ENCODE measurements around the gene AK2.
"Not testable (repeated sequence)": the region's sequence is repeated elsewhere in the genome, so short reads cannot be mapped to it uniquely, and the experiment has no call there.

AK2 gene

DNA sequence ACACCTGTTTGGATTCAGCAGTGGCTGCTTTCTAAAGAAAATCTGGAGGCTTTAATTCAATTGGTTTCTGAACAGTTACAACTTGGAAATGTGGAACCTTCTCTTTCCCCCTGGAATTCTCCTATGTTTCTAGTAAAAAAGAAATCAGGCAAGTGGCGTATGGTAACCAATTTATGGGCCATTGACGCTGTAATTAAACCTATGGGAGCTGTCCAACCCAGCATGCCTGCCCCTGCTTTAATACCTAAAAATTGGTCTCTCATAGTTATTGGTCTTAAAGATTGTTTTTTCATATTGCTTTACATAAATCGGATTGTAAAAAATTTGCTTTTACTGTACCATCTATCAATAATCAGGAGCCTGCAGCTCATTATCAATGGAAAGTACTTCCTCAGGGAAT is 29.8 kb upstream of the AK2 start:
- H3K27ac Mint-ChIP-seq, DNase-seq, H3K4me3 Mint-ChIP-seq, CTCF ChIA-PET, H3K4me1 Mint-ChIP-seq, H3K36me3 Mint-ChIP-seq: not testable (repeated sequence)
- Mint-ChIP-seq H3K27me3 (peaks cover 45% of the 10 kb centered on the region), H3K9me3 (peaks cover 49% of the 10 kb centered on the region)

DNA sequence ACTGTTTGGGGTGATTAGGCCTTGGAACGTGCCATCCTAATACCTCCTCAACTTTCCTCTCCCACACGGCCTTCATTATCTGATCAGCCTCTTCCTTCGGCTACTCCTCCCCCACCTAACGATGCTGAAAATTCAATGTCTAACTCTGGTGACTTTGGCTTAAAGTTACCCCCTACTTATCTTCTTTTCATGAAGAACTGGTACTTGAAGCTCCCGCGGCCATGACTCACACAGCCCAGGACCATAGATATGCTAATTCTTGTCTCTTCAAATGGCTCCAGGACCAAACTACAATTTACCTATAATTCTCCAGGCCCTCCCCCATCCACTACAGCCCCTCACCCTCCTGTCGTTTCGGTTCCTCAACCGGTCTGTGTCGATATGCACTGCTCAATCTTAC is 28.6 kb upstream of the AK2 start:
- peaks cover 50% of the 10 kb centered on the region for H3K9me3 Mint-ChIP-seq
- H3K27ac Mint-ChIP-seq: peak overlapping the region; percentile 25
- no peaks in the 10 kb centered on the region for H3K4me1 Mint-ChIP-seq
- H3K36me3 Mint-ChIP-seq: peaks cover 8% of the 10 kb centered on the region
- CTCF ChIA-PET: interaction anchor here (1.5 kb wide), 1 partner anchor 10 kb away, joined by 7 read pairs; no protein-coding TSS in a partner anchor
- no peak overlapping the region for H3K4me3 Mint-ChIP-seq
- no peak for DNase-seq
- peaks cover 40% of the 10 kb centered on the region for H3K27me3 Mint-ChIP-seq

DNA sequence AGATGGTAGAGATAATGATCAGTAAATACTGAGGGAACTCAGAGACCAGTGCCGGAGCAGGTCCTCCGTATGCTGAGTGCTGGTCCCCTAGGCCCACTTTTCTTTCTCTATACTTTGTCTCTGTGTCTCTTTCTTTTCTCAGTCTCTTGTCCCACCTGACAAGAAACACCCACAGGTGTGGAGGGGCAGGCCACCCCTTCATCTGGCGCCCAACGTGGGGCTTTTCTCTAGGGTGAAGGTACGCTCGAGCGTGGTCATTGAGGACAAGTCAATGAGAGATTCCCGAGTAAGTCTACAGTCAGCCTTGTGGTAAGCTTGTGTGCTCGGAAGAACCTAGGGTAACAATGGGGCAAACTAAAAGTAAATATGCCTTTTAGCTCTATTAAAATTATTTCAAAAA is 27.6 kb upstream of the AK2 start:
- H3K36me3 Mint-ChIP-seq, H3K4me1 Mint-ChIP-seq, DNase-seq, H3K4me3 Mint-ChIP-seq, H3K27ac Mint-ChIP-seq: not testable (repeated sequence)
- H3K9me3 Mint-ChIP-seq: peaks cover 50% of the 10 kb centered on the region
- H3K27me3 Mint-ChIP-seq: peaks cover 30% of the 10 kb centered on the region
- CTCF ChIA-PET: interaction anchor here (1.5 kb wide), 1 partner anchor 9 kb away, joined by 7 read pairs; no protein-coding TSS in a partner anchor

DNA sequence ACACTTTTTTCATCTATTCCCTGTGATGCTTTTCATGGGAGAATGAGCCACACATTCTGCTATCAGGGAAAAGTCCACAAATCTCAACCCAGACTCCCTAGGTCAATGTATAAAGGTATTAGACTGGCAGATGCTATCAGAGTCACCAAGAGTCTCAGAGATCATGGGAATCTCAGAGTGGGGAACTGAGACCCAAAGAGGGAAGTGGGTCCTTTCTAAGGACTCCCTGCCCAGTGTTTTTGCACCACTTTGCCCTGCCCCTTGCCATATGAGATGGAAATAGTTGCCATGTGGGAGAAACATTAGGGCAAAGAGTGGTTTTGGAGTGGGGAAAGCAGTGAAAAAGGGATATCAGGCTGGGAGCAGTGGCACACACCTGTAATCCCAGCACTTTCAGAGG is 25.2 kb upstream of the AK2 start:
- CTCF ChIA-PET: interaction anchor here (1.1 kb wide), 1 partner anchor 35 kb away, joined by 3 read pairs; no protein-coding TSS in a partner anchor

DNA sequence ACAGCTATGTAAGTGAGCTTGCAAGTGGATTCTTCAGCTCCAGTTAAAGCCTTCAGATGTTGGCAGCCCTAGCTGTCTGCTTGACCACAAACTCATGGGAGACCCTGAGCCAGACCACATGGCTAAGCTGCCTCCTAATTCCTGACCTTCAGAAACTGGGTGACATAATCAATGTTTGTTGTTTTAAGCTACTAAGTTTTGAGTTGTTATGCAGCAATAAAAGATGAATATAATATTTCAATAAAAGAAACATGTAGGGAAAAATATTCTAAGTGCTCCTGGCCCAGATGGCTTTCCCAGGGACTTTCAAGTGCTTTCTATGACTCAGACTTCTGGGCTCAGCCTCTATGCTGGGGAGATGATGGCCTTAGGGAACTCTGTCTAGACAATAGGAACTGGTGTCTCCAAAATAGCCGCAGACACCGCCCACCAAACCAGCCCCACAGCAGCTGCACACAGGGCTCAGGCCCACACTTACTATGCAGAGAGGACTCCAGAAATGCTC is 23.9 kb upstream of the AK2 start:
- Mint-ChIP-seq H3K27ac (no peak overlapping the region), H3K9me3 (peaks cover 38% of the 10 kb centered on the region)

More for the DNA sequence above, 25.2 kb upstream of the AK2 start:
- Mint-ChIP-seq H3K9me3 (peaks cover 50% of the 10 kb centered on the region), H3K4me1 (no peaks in the 10 kb centered on the region), H3K27me3 (peaks cover 27% of the 10 kb centered on the region), H3K36me3 (peaks cover 8% of the 10 kb centered on the region), H3K4me3 (no peak overlapping the region), H3K27ac (no peak overlapping the region)
- DNase-seq: no peak

DNA sequence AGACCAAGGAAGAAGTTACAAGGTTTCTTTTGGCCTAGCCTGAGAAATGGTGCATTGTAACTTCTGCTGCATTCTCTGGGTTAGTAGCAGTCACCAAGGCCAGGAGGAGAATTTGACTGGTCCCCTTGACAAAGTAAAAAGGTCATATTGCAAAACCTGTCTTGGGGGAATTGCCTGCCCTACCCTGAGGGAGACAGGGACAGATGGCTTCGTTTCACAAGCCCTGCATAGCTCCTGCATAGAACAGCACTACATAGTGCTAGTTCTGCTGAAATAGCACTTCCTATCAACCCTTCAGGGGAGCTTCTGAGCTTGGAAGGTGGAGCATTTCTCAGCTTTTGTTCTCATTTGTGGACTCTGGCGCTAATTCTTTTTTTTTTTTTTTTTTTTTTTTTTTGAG is 20.4 kb upstream of the AK2 start:
- H3K4me1 Mint-ChIP-seq: no peaks in the 10 kb centered on the region
- no peak for DNase-seq
- H3K4me3 Mint-ChIP-seq: no peak overlapping the region
- CTCF ChIA-PET: interaction anchor here (0.5 to 4.0 kb wide), 14 partner anchors 12 to 182 kb away, joined by 3 to 84 read pairs (median 6); no protein-coding TSS in a partner anchor
- H3K27me3 Mint-ChIP-seq: peaks cover 18% of the 10 kb centered on the region
- peaks cover 6% of the 10 kb centered on the region for H3K9me3 Mint-ChIP-seq
- H3K36me3 Mint-ChIP-seq: no peaks in the 10 kb centered on the region
- no peak overlapping the region for H3K27ac Mint-ChIP-seq

More for the DNA sequence above, 23.9 kb upstream of the AK2 start:
- Mint-ChIP-seq H3K4me1 (no peaks in the 10 kb centered on the region), H3K4me3 (no peak overlapping the region), H3K36me3 (peaks cover 8% of the 10 kb centered on the region), H3K27me3 (peaks cover 27% of the 10 kb centered on the region)
- CTCF ChIA-PET: interaction anchor here (0.7 to 1.1 kb wide), 2 partner anchors 36 to 333 kb away, joined by 3 read pairs; no protein-coding TSS in a partner anchor
- DNase-seq: no peak

DNA sequence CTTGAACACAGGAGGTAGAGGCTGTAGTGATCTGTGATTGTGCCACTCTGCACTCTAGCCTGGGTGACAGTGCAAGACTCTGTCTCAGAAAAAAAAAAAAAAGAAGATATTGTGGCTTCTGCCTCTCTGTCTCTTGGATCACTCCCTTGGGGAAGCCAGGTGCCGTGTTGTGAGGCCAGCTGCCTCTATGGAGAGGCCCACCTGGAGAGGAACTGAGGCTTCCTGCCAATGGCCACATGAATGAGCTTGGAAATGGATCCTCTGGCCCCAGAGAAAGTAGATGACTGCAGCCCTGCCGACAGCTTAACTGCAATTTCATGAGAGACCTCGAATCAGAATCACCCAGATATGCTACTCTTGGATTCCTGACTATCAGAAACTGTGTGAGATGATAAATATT is 19.7 kb upstream of the AK2 start:
- Mint-ChIP-seq H3K27ac (no peak overlapping the region), H3K4me1 (no peaks in the 10 kb centered on the region), H3K4me3 (no peak overlapping the region), H3K9me3 (no peaks in the 10 kb centered on the region), H3K36me3 (no peaks in the 10 kb centered on the region), H3K27me3 (peaks cover 11% of the 10 kb centered on the region)
- CTCF ChIA-PET: interaction anchor here (0.7 to 4.0 kb wide), 16 partner anchors 8 to 242 kb away, joined by 3 to 84 read pairs (median 6); no protein-coding TSS in a partner anchor
- DNase-seq: no peak

DNA sequence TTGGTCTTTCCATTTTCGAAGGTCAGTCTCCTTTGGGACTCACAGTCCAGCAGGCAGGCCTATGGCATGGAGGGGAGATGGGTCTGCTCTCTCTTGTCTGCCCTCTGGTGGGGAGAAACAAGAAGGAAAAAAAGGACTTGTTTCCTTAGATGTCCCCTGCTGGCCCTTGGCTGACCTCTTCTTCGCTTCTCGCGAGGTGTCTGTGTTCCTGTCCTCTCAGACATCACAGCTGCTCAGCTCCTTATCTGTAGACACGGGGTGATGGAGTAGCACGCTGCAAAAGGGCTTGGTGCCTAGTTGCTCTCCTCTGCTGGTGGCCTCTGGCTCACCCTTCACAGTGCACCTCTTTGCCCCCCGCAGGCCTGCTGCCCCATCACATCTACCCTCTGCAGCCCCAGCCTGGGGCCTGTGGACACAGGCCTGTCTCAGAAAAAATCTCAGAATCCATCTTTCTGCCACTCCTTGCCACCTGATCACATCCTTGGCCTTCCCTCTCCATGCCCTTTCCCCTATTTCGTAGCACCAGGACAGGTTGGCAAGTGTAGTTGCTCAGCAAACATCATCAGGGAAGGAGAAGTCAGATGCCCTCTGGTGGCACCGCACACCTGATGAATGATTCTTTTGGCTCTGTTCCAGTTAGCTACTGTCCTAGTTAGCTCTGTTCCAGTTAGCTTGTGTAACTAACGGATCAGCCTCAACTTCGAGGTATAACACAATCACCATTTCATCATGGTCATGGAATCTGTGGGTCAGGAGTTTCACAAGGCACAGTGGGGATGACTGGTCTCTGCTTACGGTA is 18.7 kb upstream of the AK2 start:
- Mint-ChIP-seq H3K27ac (no peak overlapping the region), H3K4me3 (no peak overlapping the region), H3K36me3 (peaks cover 2% of the 10 kb centered on the region), H3K9me3 (peaks cover 2% of the 10 kb centered on the region), H3K27me3 (peaks cover 10% of the 10 kb centered on the region), H3K4me1 (peaks cover 4% of the 10 kb centered on the region)
- CTCF ChIA-PET: interaction anchor here (0.6 to 4.0 kb wide), 33 partner anchors 8 to 180 kb away, joined by 3 to 84 read pairs (median 5); partner anchors contain the start of gene RNF19B
- DNase-seq: peak; percentile 37

DNA sequence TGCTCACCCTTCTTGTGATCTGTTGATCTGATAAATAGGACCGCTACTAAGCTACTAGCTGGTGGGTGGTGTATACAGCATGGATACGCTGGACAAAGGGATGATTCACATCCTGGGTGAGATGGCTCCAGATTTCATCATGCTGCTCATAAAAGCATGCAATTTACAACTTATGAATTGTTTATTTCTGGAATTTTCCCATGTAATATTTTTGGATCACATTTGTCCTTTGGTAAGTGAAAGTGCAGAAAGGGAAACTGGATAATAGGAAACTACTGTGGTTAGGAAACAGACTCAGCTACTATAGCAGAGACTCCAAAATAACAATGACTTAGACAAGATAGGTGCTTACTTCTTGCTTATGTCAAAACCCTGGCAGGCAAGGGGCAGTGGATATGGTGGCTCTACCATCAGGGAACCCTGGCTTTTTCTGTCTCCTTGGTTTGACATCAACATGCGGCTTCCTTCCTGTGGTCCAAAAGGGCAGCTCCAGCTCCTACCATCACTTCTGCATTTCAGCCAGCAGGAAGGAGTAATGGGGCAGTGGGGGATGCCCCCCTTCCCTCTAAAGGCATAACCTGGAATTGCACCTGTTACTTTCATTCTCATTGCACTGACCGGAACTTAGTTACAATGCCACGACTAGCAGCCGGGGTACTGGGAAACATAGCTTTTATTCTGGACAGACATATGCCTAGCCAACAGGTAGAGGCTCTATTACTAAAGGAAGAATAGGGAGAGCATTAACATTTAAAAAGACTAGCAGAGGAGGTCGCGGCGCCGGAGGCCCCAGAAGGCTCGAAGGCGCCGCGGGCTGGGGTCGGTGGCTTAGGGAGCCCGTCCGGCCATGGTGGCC is 13.8 kb upstream of the AK2 start:
- H3K27me3 Mint-ChIP-seq: peaks cover 26% of the 10 kb centered on the region
- H3K27ac Mint-ChIP-seq: no peak overlapping the region
- H3K4me3 Mint-ChIP-seq: no peak overlapping the region

DNA sequence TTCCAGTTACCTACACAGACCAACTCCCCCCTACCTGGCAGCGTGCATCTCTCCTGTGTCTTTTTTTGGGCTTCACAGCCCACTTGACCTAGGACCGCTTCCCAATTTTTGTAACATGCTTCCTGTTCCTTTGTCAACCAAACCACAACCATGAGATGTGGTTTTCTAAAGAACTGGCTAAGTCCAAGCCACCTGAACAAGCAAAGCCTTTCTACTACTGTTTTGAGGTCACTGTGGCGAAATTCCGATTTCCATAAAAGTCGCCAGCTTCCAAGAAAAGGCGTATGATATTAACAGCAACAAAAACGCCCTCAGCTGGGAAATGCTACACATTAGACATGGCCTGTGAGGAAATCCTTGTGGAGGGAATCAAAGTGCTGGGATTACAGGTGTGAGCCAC is 12.7 kb upstream of the AK2 start:
- Mint-ChIP-seq H3K27ac (no peak overlapping the region), H3K4me3 (no peak overlapping the region), H3K36me3 (peaks cover 2% of the 10 kb centered on the region), H3K9me3 (peaks cover 2% of the 10 kb centered on the region), H3K27me3 (peaks cover 35% of the 10 kb centered on the region), H3K4me1 (peaks cover 15% of the 10 kb centered on the region)
- CTCF ChIA-PET: no interaction called here
- no peak for DNase-seq

More for the DNA sequence above, 13.8 kb upstream of the AK2 start:
- DNase-seq: no peak
- Mint-ChIP-seq H3K36me3 (peaks cover 2% of the 10 kb centered on the region), H3K4me1 (peaks cover 15% of the 10 kb centered on the region), H3K9me3 (peaks cover 2% of the 10 kb centered on the region)
- CTCF ChIA-PET: interaction anchor here (0.6 to 1.2 kb wide), 2 partner anchors 116 to 117 kb away, joined by 3 read pairs; no protein-coding TSS in a partner anchor

DNA sequence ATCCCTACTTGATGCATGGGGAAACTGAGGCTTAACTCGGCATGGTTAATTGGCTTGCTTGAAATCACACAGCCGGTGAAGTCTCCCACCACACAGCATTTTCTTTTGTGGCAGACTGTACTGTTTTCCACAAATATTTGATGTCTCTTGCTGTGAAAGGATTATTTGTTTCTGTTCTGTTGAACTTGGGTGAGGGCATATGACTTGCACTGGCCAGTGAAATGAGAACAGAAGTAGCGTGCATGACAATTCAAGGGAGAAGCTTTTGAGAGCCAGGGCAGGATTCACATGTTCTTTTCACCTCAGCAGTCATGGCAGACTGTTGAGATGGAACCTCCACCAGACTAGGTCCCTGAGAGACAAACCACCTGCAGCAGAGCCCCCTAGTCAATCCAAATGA is 11.7 kb upstream of the AK2 start:
- H3K4me3 Mint-ChIP-seq: no peak overlapping the region
- DNase-seq: no peak
- CTCF ChIA-PET: interaction anchor here (1.5 to 2.1 kb wide), 2 partner anchors 10 to 32 kb away, joined by 4 to 6 read pairs; partner anchors contain the start of gene AZIN2
- peaks cover 15% of the 10 kb centered on the region for H3K4me1 Mint-ChIP-seq
- H3K9me3 Mint-ChIP-seq: peaks cover 2% of the 10 kb centered on the region
- peaks cover 2% of the 10 kb centered on the region for H3K36me3 Mint-ChIP-seq
- H3K27me3 Mint-ChIP-seq: peaks cover 44% of the 10 kb centered on the region
- H3K27ac Mint-ChIP-seq: no peak overlapping the region

DNA sequence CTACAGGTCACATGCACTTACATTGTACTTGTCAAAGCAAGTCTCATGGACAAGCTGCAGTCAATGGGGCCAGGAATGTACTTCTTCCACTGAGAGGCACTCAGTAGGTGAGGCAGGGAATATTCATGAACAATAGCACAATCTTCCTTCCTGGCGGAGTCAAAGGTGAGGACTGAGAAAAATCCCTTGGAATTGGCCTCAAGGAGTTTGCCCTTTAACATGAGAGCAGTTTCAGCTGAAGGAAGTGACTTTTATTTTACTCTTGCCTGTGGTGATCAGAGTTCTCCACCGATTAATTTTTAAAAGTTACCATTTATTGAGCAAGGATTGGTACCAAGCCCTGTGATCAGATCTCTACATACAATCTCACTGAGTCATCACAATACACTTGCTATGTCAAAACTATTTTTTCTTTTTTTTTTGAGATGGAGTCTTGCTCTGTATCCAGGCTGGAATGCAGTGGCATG is 11.2 kb upstream of the AK2 start:
- Mint-ChIP-seq H3K27me3 (peaks cover 49% of the 10 kb centered on the region), H3K9me3 (peaks cover 2% of the 10 kb centered on the region), H3K36me3 (peaks cover 2% of the 10 kb centered on the region), H3K4me1 (peaks cover 15% of the 10 kb centered on the region), H3K4me3 (no peak overlapping the region), H3K27ac (no peak overlapping the region)
- CTCF ChIA-PET: interaction anchor here (1.0 to 2.1 kb wide), 3 partner anchors 8 to 33 kb away, joined by 4 to 6 read pairs (median 4); partner anchors contain the start of gene AZIN2
- no peak for DNase-seq

DNA sequence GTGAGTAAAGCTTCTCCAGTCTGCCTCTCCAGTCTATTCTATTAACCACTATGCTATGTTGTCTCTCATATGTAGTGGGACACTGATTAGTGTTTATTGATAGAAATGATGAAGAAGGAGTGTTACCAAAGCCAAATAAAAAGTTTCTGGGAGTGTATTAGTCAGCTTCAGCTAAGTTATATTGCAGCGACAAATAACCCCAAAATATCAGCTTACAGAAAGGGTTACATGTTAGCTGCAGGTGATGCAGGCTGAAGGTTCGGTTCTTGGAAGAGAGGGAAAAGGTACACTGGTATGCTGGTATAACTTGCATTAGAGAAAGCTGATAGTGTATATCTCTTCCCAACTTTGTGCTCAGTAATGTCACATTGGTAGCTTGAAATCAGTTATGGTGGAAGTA is 10.6 kb upstream of the AK2 start:
- CTCF ChIA-PET: interaction anchor here (1.0 to 2.2 kb wide), 3 partner anchors 7 to 11 kb away, joined by 4 to 8 read pairs (median 6); no protein-coding TSS in a partner anchor
- peaks cover 15% of the 10 kb centered on the region for H3K4me1 Mint-ChIP-seq
- H3K36me3 Mint-ChIP-seq: peaks cover 2% of the 10 kb centered on the region
- no peak overlapping the region for H3K4me3 Mint-ChIP-seq
- H3K9me3 Mint-ChIP-seq: peaks cover 2% of the 10 kb centered on the region
- no peak for DNase-seq
- H3K27me3 Mint-ChIP-seq: peaks cover 51% of the 10 kb centered on the region
- no peak overlapping the region for H3K27ac Mint-ChIP-seq

Measured in activated naive CD4-positive, alpha-beta T cell treated with anti-CD3 and anti-CD28 coated beads, Interleukin-2, amount 10 ng/mL, durations not matched to agents 7 days and 5 days (primary cell).